ENCODE measurements around the gene ZNF672. TPM values are rescaled to one million over a fixed set of nuclear protein-coding genes. Genes with fewer than 3 reads are reported as not detected.

Gene ZNF672
- total and polyA plus RNA-seq, 2 of the 13 experiments (the other 11 are each of a cell fraction or from before 2014, with no cell fraction given), result 17.2 to 22.9 TPM

DNA sequence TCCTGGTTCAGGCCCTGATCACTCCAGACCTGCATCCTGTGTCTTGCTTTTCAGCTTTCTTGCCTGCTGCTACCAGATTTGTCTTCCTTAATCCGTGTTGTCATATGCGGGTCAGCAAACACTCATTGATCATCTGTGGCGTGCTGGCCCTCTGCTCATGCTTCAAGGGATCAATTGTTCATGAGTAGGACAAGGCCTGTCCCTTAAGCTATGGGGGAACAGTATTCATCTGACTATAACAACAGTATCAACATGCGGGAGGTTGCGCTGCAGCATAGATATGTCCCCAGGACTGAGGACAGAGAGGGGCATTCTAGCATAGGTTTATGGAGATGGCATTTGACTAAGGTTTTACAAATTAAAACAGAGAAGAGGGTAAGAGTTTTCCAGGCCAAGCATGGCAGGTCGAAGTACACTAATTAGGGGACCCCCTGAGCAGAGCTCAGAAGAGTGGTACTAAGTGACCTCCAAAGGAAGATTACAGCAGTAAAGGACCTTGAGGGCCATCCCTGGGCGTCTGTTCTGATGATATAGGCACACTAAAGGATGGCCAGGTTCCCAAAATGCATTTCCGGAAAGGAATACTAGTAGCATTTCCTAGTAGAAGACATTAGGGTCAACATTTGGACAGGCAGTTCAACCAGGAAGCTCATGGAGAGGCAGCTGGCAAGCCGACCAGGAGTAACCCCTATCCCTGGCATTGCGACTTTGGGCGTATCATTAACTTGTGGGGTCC lies 811 bp upstream of the ZNF672 start:
- Histone ChIP-seq H4K20me1 (ENCODE audit: insufficient read depth, low read length) (0 out of 2 replicates have a peak, but pooled peaks cover 2% of the 10 kb centered on the region), H3K36me3 (replicated peaks in 1 of 2; ENCODE audit: control insufficient read depth in 1 of 2, insufficient read depth in 2 of 2, low read length in 2 of 2) (0 out of 5 replicates have a peak, but pooled peaks cover 0 to under 1% of the 10 kb centered on the region in 2 experiments), H2AFZ (ENCODE audit: low read length) (peak overlapping the region; percentile 47), H3K4me1 (ENCODE audit: insufficient read depth, low read length) (peaks cover 60% of the 10 kb centered on the region), H3K9ac (ENCODE audit: insufficient read depth, low read depth, low read length) (peak overlapping the region; percentile 72), H3K9me3 (ENCODE audit: low read length) (no peaks in the 10 kb centered on the region), H3K27me3 (ENCODE audit: control insufficient read depth in 1 of 2, insufficient read depth in 2 of 2, low read length in 2 of 2) (no peaks in the 10 kb centered on the region; a peak in 1 of 5 replicates), H3K4me3 (replicated peaks in 1 of 3; ENCODE audit: insufficient read depth in 1 of 3, low read depth in 2 of 3, low read length in 3 of 3) (peak overlapping the region; percentile 50 to 83 (median 68)), H3K79me2 (ENCODE audit: insufficient read depth, low read length) (peaks cover 24% of the 10 kb centered on the region), H3K4me2 (ENCODE audit: low read depth, low read length) (peak overlapping the region; percentile 90), H3K27ac (ENCODE audit: extremely low read length, insufficient read depth, low read length) (peak overlapping the region; percentile 51)
- ChIA-PET POLR2A (interaction anchor here (1.0 to 4.2 kb wide), 10 partner anchors 10 to 79 kb away, joined by 3 to 108 read pairs (median 9); partner anchors contain the start of genes PGBD2, SH3BP5L and ZNF692), CTCF (ENCODE audit: low intra/inter-chr PET ratio, low total read pairs) (no interaction called here)
- in situ Hi-C loops (cut with HindIII; ENCODE audit: extremely low pct_ligation_motif_present, low pct_unique_long_range_greater_than_20kb) (no loop called here), intact Hi-C loops (cut with micrococcal nuclease; ENCODE audit: unreplicated experiment) (no loop called here)
- TF ChIP-seq ZNF790 (CRISPR knock-in tag; IDR thresholded peaks at IDR 0.05; ENCODE audit: borderline replicate concordance), result no peak
- TF ChIP-seq, protein P1, sequence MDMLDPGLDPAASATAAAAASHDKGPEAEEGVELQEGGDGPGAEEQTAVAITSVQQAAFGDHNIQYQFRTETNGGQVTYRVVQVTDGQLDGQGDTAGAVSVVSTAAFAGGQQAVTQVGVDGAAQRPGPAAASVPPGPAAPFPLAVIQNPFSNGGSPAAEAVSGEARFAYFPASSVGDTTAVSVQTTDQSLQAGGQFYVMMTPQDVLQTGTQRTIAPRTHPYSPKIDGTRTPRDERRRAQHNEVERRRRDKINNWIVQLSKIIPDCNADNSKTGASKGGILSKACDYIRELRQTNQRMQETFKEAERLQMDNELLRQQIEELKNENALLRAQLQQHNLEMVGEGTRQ (IDR thresholded peaks at IDR 0.05; ENCODE audit: low read depth, low read length), result no peak
- TF ChIP-seq, protein P1 (CRISPR knock-in tag; IDR thresholded peaks at IDR 0.05; ENCODE audit: borderline replicate concordance), result 0 out of 2 replicates have a peak, but pooled peaks have one; percentile 4
- TF ChIP-seq ZFP37 (CRISPR knock-in tag; IDR thresholded peaks at IDR 0.05; ENCODE audit: borderline replicate concordance), result 0 out of 2 replicates have a peak, but pooled peaks have one; percentile 4
- TF ChIP-seq TCF12 (IDR thresholded peaks at IDR 0.05), result no peak
- TF ChIP-seq TCF12 (CRISPR knock-in tag; IDR thresholded peaks at IDR 0.05), result no peak
- TF ChIP-seq ZNF30 (CRISPR knock-in tag; IDR thresholded peaks at IDR 0.05), result 0 out of 2 replicates have a peak, but pooled peaks have one; percentile 53
- TF ChIP-seq ZNF746 (CRISPR knock-in tag; IDR thresholded peaks at IDR 0.05), result 0 out of 2 replicates have a peak, but pooled peaks have one; percentile 21
- FAIRE-seq, result no peak
- no peak for DNase-seq (ENCODE audit: low spot score)
- TSS peak; percentile 84 for BruUV-seq (replicated peaks)
- 51% methylated on average over 11 of the region's 11 CpGs for WGBS (ENCODE audit: low lambda C conversion rate)
- ATAC-seq, result no peak

All from HepG2 (cell line).